ENCODE results near the gene CPTP. TPM values are rescaled to one million over a fixed set of nuclear protein-coding genes. Genes with fewer than 3 reads are reported as not detected.

CPTP gene
- total and polyA plus RNA-seq, 2 of the 13 experiments (the other 11 are each of a cell fraction or from before 2014, with no cell fraction given) = 5.5 to 9.3 TPM

- TF ChIP-seq SMAD9 (CRISPR knock-in tag; IDR thresholded peaks at IDR 0.05) = no peak; the same call in 1 of the 2 replicates
- no peak for TF ChIP-seq GLMP (CRISPR knock-in tag; IDR thresholded peaks at IDR 0.05; ENCODE audit: borderline replicate concordance)
- peak; percentile 64; the same call in 1 of the 2 replicates for TF ChIP-seq ZBTB43 (CRISPR knock-in tag; conservative IDR thresholded peaks at IDR 0.05)
- TF ChIP-seq SMYD3 (CRISPR knock-in tag; IDR thresholded peaks at IDR 0.05) = no peak
- TF ChIP-seq TERF1 (CRISPR knock-in tag; IDR thresholded peaks at IDR 0.05) = no peak
- peak; percentile 99 for TF ChIP-seq ARNT2 (CRISPR knock-in tag; IDR thresholded peaks at IDR 0.05; ENCODE audit: low read depth)
- TF ChIP-seq ZNF652 (CRISPR knock-in tag; IDR thresholded peaks at IDR 0.05; ENCODE audit: borderline replicate concordance, low read depth) = no peak
- TF ChIP-seq NR3C1 (CRISPR knock-in tag; IDR thresholded peaks at IDR 0.05) = no peak
- TF ChIP-seq ZNF737 (CRISPR knock-in tag; IDR thresholded peaks at IDR 0.05; ENCODE audit: borderline replicate concordance) = no peak
- TF ChIP-seq DMAP1 (CRISPR knock-in tag; IDR thresholded peaks at IDR 0.05) = peak; percentile 73; the same call in 1 of the 2 replicates
- peak; percentile 87; the same call in 1 of the 2 replicates for TF ChIP-seq RFXANK (CRISPR knock-in tag; IDR thresholded peaks at IDR 0.05)
- peak; percentile 85 for TF ChIP-seq TFDP1 (CRISPR knock-in tag; IDR thresholded peaks at IDR 0.05; ENCODE audit: borderline replicate concordance)
- TF ChIP-seq PRDM10 (CRISPR knock-in tag; IDR thresholded peaks at IDR 0.05; ENCODE audit: low read depth) = peak; percentile 92
- no peak for TF ChIP-seq ZBTB46 (CRISPR knock-in tag; IDR thresholded peaks at IDR 0.05; ENCODE audit: borderline replicate concordance)
- TF ChIP-seq SRSF1 (optimal IDR thresholded peaks at IDR 0.05; ENCODE audit: low read depth, low read length) = peak; percentile 87
- TF ChIP-seq ZNF569 (CRISPR knock-in tag; IDR thresholded peaks at IDR 0.05; ENCODE audit: borderline replicate concordance) = 0 out of 2 replicates have a peak, but pooled peaks have one; percentile 90
- TF ChIP-seq KLF12 (CRISPR knock-in tag; IDR thresholded peaks at IDR 0.05; ENCODE audit: borderline replicate concordance) = peak; percentile 86; the same call in 1 of the 2 replicates
- peak; percentile 61; the same call in 1 of the 2 replicates for TF ChIP-seq KLF15 (CRISPR knock-in tag; IDR thresholded peaks at IDR 0.05; ENCODE audit: borderline replicate concordance)
Measured at GRCh38 chr1:1374929-1375662, 50.5 kb downstream of the CPTP start, which contains the start of gene AURKAIP1 (continued).
